A549 (cell line): Measurements from ENCODE around the gene HBA2. TPM values are rescaled to one million over a fixed set of nuclear protein-coding genes. Genes with fewer than 3 reads are reported as not detected.

Experiments used
- ATAC-seq, 2 experiments: fragments of 200-7000 bp in 1 of 2; fragments of >200 bp in 1 of 2; cut with Nextera tagmentation in 1 of 2; cut with Tn5 transposase in 1 of 2; 3 replicates each; pipeline versions ENCODE4 v1.8.0 to v1.9.1; 2018 to 2020; ENCODE audit warnings: mild to moderate bottlenecking in 1 of 2, moderate library complexity in 1 of 2
- CTCF ChIA-PET: fragments of 300-600 bp; sonication (Branson Sonifier 250); formaldehyde crosslinking; extraction: SDS; loops from one replicate; lab custom pipeline; 2021; ENCODE audit warnings: antibody characterized with exemption, inconsistent platforms; lab: Yijun Ruan, JAX
- POLR2A ChIA-PET: fragments of 350-600 bp; formaldehyde crosslinking; extraction: SDS; loops from one replicate; lab custom pipeline; 2021; ENCODE audit warnings: antibody characterized with exemption, inconsistent platforms; lab: Yijun Ruan, JAX
- DNase-seq, 2 experiments: peaks; one replicate each; pipeline versions ENCODE4 v3.0.0 to v3.0.0-alpha.2; 2011 to 2016; ENCODE audit warnings: low read depth in 1 of 2, low spot score in 1 of 2
- FAIRE-seq: peaks from 2 replicates; lab custom pipeline; 2011; peaks lifted over from hg19 to GRCh38; lab: Jason Lieb, UNC
- H3K27ac ChIP-seq, 2 experiments: fragments of >200 bp; sonication (Bioruptor Twin); formaldehyde crosslinking; 3 replicates each; pipeline ENCODE4 v1.5.1; 2016 to 2017
- H3K4me1 ChIP-seq: fragments of >200 bp; sonication (Bioruptor Twin); formaldehyde crosslinking; 3 replicates; pipeline ENCODE4 v1.6.1; 2016
- H3K4me2 ChIP-seq: fragments of >200 bp; sonication (Bioruptor Twin); formaldehyde crosslinking; 3 replicates; pipeline ENCODE4 v1.6.1; 2016
- H3K4me3 ChIP-seq: fragments of >200 bp; sonication (Bioruptor Twin); formaldehyde crosslinking; 3 replicates; pipeline ENCODE4 v1.5.1; 2016
- H3K9me3 ChIP-seq: fragments of >200 bp; sonication (Bioruptor Twin); formaldehyde crosslinking; 3 replicates; pipeline ENCODE4 v1.6.1; 2016
- BHLHE40 ChIP-seq: IDR thresholded peaks from 2 replicates; pipeline ENCODE4 v1.6.1; 2012; ENCODE audit warnings: low read depth, low read length, inconsistent platforms
- CBX2 ChIP-seq: fragments of 200-600 bp; sonication (generic); IDR thresholded peaks from 2 replicates; pipeline ENCODE4 v1.6.1; 2016; ENCODE audit warnings: low read depth, mild to moderate bottlenecking, borderline replicate concordance
- CTCF ChIP-seq: fragments of >200 bp; sonication (Bioruptor Twin); formaldehyde crosslinking; IDR thresholded peaks from 3 replicates; pipeline ENCODE4 v1.5.1; 2016
- E2F6 ChIP-seq: IDR thresholded peaks from 2 replicates; pipeline ENCODE4 v1.6.1; 2012; ENCODE audit warnings: low read depth, borderline replicate concordance
- EHMT2 ChIP-seq: fragments of 200-600 bp; sonication (generic); IDR thresholded peaks from 2 replicates; pipeline ENCODE4 v1.6.1; 2016; ENCODE audit warnings: antibody characterized with exemption, low read depth, mild to moderate bottlenecking, moderate library complexity
- FOXS1 ChIP-seq: fragments of 250-450 bp; sonication (Bioruptor Pico); IDR thresholded peaks from 2 replicates; pipeline ENCODE4 v1.5.0; 2020; ENCODE audit warnings: mild to moderate bottlenecking, moderate library complexity
- HDAC2 ChIP-seq: fragments of 200-600 bp; sonication (generic); IDR thresholded peaks from 2 replicates; pipeline ENCODE4 v1.6.1; 2016
- HEYL ChIP-seq: fragments of 250-450 bp; sonication (Bioruptor Pico); IDR thresholded peaks from 2 replicates; pipeline ENCODE4 v1.8.0; 2021; ENCODE audit warnings: mild to moderate bottlenecking, moderate library complexity
- HOXB13 ChIP-seq: fragments of 250-450 bp; sonication (Bioruptor Pico); IDR thresholded peaks from 2 replicates; pipeline ENCODE4 v1.5.0; 2020; ENCODE audit warnings: low read depth, mild to moderate bottlenecking, moderate library complexity
- HOXB5 ChIP-seq: fragments of 250-450 bp; sonication (Bioruptor Pico); IDR thresholded peaks from 2 replicates; pipeline ENCODE4 v1.5.0; 2020; ENCODE audit warnings: mild to moderate bottlenecking, moderate library complexity
- JUN ChIP-seq, 2 experiments: fragments of >200 bp; sonication (Bioruptor Twin); formaldehyde crosslinking; IDR thresholded peaks; 2 replicates in 1 of 2; 3 replicates in 1 of 2; pipeline ENCODE4 v1.6.1; 2016 to 2017
- KDM1A ChIP-seq: fragments of 200-600 bp; sonication (generic); IDR thresholded peaks from 2 replicates; pipeline ENCODE4 v1.6.1; 2016; ENCODE audit warnings: low read depth, mild to moderate bottlenecking
- KDM5A ChIP-seq: fragments of 200-600 bp; sonication (generic); IDR thresholded peaks from 2 replicates; pipeline ENCODE4 v1.6.1; 2016; ENCODE audit warnings: antibody characterized with exemption, mild to moderate bottlenecking
- MAFK ChIP-seq: fragments of 450-650 bp; IDR thresholded peaks from 2 replicates; pipeline ENCODE4 v1.6.1; 2014; ENCODE audit not compliant: partially characterized antibody
- MYC ChIP-seq: IDR thresholded peaks from 2 replicates; pipeline ENCODE4 v1.6.1; 2012; ENCODE audit warnings: mild to moderate bottlenecking, inconsistent platforms, low read length, improper control_type of control experiment, borderline replicate concordance
- NFE2L2 ChIP-seq: fragments of 150-350 bp; conservative IDR thresholded peaks from 2 replicates; pipeline ENCODE4 v1.6.1; 2014; ENCODE audit warnings: low read length
- NPAS2 ChIP-seq: fragments of 250-450 bp; sonication (Bioruptor Pico); IDR thresholded peaks from 2 replicates; pipeline ENCODE4 v1.8.0; 2022; ENCODE audit warnings: mild to moderate bottlenecking, moderate library complexity, borderline replicate concordance
- POLR2A ChIP-seq: IDR thresholded peaks from 2 replicates; pipeline ENCODE4 v1.6.1; 2012; ENCODE audit warnings: mild to moderate bottlenecking, low read length
- RAD21 ChIP-seq, 2 experiments: fragments of >200 bp in 1 of 2; sonication (Bioruptor Twin) in 1 of 2; formaldehyde crosslinking in 1 of 2; IDR thresholded peaks in 1 of 2; conservative IDR thresholded peaks in 1 of 2; 2 replicates in 1 of 2; 3 replicates in 1 of 2; pipeline ENCODE4 v1.6.1; 2012 to 2018; ENCODE audit warnings: inconsistent platforms in 1 of 2
- REST ChIP-seq: fragments of 200-600 bp; sonication (generic); IDR thresholded peaks from 2 replicates; pipeline ENCODE4 v1.6.1; 2016; ENCODE audit warnings: antibody characterized with exemption, mild to moderate bottlenecking, moderate library complexity
- RNF2 ChIP-seq: fragments of 200-600 bp; sonication (generic); IDR thresholded peaks from 2 replicates; pipeline ENCODE4 v1.6.1; 2016; ENCODE audit warnings: low read depth, mild to moderate bottlenecking, antibody characterized with exemption, moderate library complexity, borderline replicate concordance
- TFCP2L1 ChIP-seq: fragments of 250-450 bp; sonication (Bioruptor Pico); IDR thresholded peaks from 2 replicates; pipeline ENCODE4 v1.5.0; 2021; ENCODE audit warnings: mild to moderate bottlenecking
- TP53 ChIP-seq: fragments of 250-450 bp; sonication (Bioruptor Pico); IDR thresholded peaks from 2 replicates; pipeline ENCODE4 v1.5.0; 2021; ENCODE audit warnings: mild to moderate bottlenecking, moderate library complexity
- whole genome bisulfite sequencing: methylation state at CpG from one replicate; pipeline ENCODE4 v1.1.6; 2017; ENCODE audit errors: missing lambda C conversion rate; 5-methylcytosine and 5-hydroxymethylcytosine counted together
- polyA plus RNA-seq, 4 experiments: library from polyadenylated mRNA; depleted of rRNA in 3 of 4; stranded (reverse); fragments of >200 nt; fragmentation: RNase III in 1 of 4; extraction: RNeasy Plus Mini Kit Qiagen cat#74134 plus additional on column Dnase treatment in 1 of 4; gene quantifications; 2 replicates in 3 of 4; 3 replicates in 1 of 4; pipeline ENCODE4 v1.2.3, GENCODE V29; 2011 to 2017

HBA2 gene
- polyA plus RNA-seq, 2 of the 4 experiments (the other 2 are of a cell fraction), result 0.23 to 0.26 TPM

- DNase-seq (no peak), ATAC-seq (peak; percentile 59 to 72), FAIRE-seq (no peak)
- ChIA-PET CTCF (interaction anchor here (0.6 to 5.9 kb wide), 10 partner anchors 7 to 173 kb away, joined by 3 to 54 read pairs (median 4); partner anchors contain the start of gene HBQ1), POLR2A (no interaction called here)
- no peak overlapping the region for H3K27ac ChIP-seq
- H3K9me3 ChIP-seq, result no peaks in the 10 kb centered on the region
- no peak overlapping the region for H3K4me2 ChIP-seq
- no peaks in the 10 kb centered on the region for H3K4me1 ChIP-seq
- WGBS, result 76% methylated on average over 8 of the region's 8 CpGs
- H3K4me3 ChIP-seq, result no peak overlapping the region
- TF ChIP-seq BHLHE40 (no peak), CTCF (peak; percentile 35)
These were observed 16.0 kb downstream of the HBA2 start for GRCh38 chr16:188674-189073.

GRCh38 chr16:189604-190186 lies 17.0 kb downstream of the HBA2 start:
- no peak overlapping the region for H3K4me3 ChIP-seq
- ATAC-seq (peak in 1 of 2 experiments; percentile 25; a peak in 3 of 6 replicates), DNase-seq (no peak), FAIRE-seq (no peak)
- H3K9me3 ChIP-seq, result no peaks in the 10 kb centered on the region
- 95% methylated on average over 34 of the region's 34 CpGs for WGBS
- no peaks in the 10 kb centered on the region for H3K4me1 ChIP-seq
- TF ChIP-seq HOXB13 (CRISPR knock-in tag), result no peak
- no peak for TF ChIP-seq KDM1A
- TF ChIP-seq JUN (IDR thresholded peaks at IDR 0.05), result no peak
- no peak for TF ChIP-seq RNF2
- no peak for TF ChIP-seq BHLHE40
- TF ChIP-seq MYC, result no peak
- TF ChIP-seq TP53 (CRISPR knock-in tag), result no peak
- no peak for TF ChIP-seq CBX2
- TF ChIP-seq FOXS1 (CRISPR knock-in tag), result no peak
- no peak for TF ChIP-seq EHMT2
- no peak for TF ChIP-seq MAFK
- TF ChIP-seq, all 56 proteins: peak for 0
- CTCF ChIA-PET, result interaction anchor here (0.7 to 5.9 kb wide), 6 partner anchors 8 to 172 kb away, joined by 3 to 54 read pairs (median 8); partner anchors contain the start of gene HBQ1
- POLR2A ChIA-PET, result no interaction called here
- Histone ChIP-seq H3K4me2 (no peak overlapping the region), H3K27ac (no peak overlapping the region)

- FAIRE-seq, result no peak
- ChIA-PET POLR2A (interaction anchor here (0.6 to 0.7 kb wide), 2 partner anchors 10 to 82 kb away, joined by 3 read pairs; no protein-coding TSS in a partner anchor), CTCF (interaction anchor here (0.8 to 5.9 kb wide), 4 partner anchors 9 to 170 kb away, joined by 3 to 54 read pairs (median 9); partner anchors contain the start of gene HBQ1)
- H3K4me1 ChIP-seq, result no peaks in the 10 kb centered on the region
- ATAC-seq, result no peak
- 94% methylated on average over 4 of the region's 4 CpGs for WGBS
- no peaks in the 10 kb centered on the region for H3K9me3 ChIP-seq
- no peak overlapping the region for H3K27ac ChIP-seq
- no peak overlapping the region for H3K4me3 ChIP-seq
- TF ChIP-seq HOXB5 (CRISPR knock-in tag) (no peak), E2F6 (no peak), NFE2L2 (no peak), KDM5A (no peak), REST (no peak), POLR2A (no peak), CTCF (no peak), NPAS2 (CRISPR knock-in tag) (no peak), HDAC2 (no peak), HEYL (CRISPR knock-in tag) (no peak), RAD21 (conservative IDR thresholded peaks at IDR 0.05 in 1 of 2, IDR thresholded peaks at IDR 0.05 in 1 of 2) (no peak), TFCP2L1 (no peak)
- DNase-seq, result no peak
- no peak overlapping the region for H3K4me2 ChIP-seq
These were observed 19.2 kb downstream of the HBA2 start for GRCh38 chr16:191831-192230.
